Retinal pigment epithelial cell (primary cell): ENCODE results near the gene NFATC2.

Source experiments
- DNase-seq: peaks from one replicate; pipeline ENCODE4 v3.0.0-alpha.2; 2010; ENCODE audit warnings: low read depth
- H3K4me3 ChIP-seq: 2 replicates; pipeline ENCODE4 v1.5.1; 2011; ENCODE audit warnings: mild to moderate bottlenecking, low read length, control low read depth, moderate library complexity
- TF ChIP-seq, protein P1 (sequence below): conservative IDR thresholded peaks from 2 replicates; pipeline ENCODE4 v1.5.1; 2011; ENCODE audit warnings: low read depth, low read length, control low read depth, inconsistent platforms

The NFATC2 gene

DNA sequence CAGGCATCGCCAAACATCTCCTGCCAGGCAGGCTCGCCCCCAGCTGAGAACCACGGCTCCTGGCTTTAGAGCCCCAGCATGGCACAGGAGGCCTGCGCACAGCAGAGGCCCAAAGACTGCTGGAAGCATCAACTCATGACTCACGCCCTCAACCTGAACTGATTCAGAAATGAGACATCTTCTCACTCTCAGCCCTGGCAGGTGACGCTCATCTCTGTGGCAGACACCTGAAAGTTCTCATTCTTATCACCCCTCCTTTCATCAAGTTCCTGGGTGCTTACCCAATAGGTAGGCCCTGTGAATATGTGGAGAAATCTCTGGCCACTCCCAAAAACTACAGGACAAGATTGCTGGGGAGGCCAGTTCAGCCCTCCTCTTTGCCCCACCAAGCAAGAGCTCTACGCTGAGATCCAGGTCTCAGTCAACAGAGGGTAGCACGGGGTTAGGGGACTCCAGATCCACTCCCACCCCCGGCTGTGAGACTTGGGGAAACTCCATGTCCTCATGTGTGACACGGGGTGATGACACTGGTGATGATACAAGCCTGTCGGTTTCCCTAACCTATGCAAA, 11.3 kb downstream of the NFATC2 start:
- DNase-seq: no peak
- no peak overlapping the region for H3K4me3 ChIP-seq
- TF ChIP-seq, protein P1, sequence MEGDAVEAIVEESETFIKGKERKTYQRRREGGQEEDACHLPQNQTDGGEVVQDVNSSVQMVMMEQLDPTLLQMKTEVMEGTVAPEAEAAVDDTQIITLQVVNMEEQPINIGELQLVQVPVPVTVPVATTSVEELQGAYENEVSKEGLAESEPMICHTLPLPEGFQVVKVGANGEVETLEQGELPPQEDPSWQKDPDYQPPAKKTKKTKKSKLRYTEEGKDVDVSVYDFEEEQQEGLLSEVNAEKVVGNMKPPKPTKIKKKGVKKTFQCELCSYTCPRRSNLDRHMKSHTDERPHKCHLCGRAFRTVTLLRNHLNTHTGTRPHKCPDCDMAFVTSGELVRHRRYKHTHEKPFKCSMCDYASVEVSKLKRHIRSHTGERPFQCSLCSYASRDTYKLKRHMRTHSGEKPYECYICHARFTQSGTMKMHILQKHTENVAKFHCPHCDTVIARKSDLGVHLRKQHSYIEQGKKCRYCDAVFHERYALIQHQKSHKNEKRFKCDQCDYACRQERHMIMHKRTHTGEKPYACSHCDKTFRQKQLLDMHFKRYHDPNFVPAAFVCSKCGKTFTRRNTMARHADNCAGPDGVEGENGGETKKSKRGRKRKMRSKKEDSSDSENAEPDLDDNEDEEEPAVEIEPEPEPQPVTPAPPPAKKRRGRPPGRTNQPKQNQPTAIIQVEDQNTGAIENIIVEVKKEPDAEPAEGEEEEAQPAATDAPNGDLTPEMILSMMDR: no peak

DNA sequence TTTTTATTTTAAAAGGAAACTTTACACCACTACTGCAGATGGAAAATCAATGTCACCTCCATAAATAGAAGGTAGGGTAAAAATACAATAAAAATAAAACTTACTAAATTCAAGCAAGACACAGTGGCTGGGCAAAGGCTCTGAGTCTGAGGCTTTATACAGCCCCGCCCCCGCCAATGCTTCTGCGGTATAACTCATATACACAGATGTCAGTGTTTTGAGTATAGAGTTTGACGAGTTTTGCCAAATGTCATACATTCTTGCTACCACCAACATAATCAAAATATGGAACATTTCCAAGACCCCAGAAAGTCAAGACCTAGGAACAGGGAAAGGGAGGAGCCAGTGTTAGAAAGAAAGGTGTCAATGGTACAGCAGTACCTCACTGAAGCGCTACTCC, 12.8 kb downstream of the NFATC2 start:
- TF ChIP-seq, protein P1: no peak
- H3K4me3 ChIP-seq: peak overlapping the region; percentile 32
- no peak for DNase-seq

DNA sequence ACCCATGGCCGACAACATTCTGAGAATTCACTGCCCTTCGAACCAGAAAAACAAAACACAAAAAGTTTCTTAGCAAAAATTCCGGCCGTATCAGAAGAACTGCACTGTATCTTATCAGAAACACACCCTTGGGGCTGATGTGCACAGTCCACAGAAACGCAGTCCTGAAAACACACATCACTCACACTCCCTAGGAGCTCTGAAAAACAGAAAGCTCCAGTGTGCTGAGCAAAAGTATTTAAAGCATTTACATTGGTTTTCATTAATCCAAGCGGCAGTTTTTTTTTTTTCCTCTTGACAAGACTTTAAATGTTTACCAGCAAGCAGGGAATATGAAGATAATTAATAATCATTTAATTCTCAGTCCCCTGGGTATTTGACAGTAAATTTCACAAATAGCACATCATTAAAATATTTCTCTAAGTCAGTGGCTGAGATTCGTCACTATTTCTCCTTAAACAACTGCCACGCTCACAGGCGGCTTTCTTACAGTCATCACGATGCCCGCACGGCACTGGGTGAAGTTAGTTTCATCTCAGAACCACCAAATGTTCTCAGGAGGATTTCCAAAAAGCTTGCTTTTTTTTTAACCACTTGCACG, 13.3 kb downstream of the NFATC2 start:
- TF ChIP-seq, protein P1: no peak
- peak overlapping the region; percentile 32 for H3K4me3 ChIP-seq
- peak; percentile 46 for DNase-seq

DNA sequence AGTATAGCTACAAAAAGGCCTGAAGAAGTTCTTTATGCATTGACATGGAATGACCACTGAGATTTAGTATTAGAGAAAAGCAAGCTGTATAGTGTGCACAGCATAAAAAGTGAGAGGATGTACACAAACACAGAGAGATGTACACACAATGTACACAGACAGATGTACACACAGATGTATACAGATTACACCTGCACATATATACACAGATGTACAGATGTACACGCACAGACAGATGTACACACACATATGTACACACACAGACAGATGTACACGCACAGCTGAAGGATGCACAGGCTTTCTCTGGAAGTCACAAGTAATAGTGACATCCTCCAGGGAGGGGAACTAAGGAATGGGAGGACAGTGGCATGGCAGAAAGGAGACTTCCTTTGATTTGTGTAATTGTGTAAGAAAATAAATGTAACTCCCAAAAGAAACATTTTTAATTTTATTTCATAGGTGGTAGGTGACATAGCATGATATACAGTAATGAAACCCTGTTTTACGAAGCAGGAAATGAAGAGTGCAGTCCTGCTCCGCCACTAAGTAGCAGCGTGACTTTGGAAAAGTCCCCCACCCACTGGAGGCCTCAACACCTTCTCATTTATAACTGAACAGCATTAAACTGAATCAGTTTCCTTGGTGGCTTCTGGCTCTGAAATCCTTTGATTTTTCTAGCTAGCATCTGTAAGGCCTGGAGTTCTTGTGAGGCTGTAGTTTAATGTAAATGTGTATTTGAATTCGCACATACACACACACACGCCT, 14.1 kb downstream of the NFATC2 start:
- DNase-seq: no peak
- TF ChIP-seq, protein P1: no peak
- no peak overlapping the region for H3K4me3 ChIP-seq

DNA sequence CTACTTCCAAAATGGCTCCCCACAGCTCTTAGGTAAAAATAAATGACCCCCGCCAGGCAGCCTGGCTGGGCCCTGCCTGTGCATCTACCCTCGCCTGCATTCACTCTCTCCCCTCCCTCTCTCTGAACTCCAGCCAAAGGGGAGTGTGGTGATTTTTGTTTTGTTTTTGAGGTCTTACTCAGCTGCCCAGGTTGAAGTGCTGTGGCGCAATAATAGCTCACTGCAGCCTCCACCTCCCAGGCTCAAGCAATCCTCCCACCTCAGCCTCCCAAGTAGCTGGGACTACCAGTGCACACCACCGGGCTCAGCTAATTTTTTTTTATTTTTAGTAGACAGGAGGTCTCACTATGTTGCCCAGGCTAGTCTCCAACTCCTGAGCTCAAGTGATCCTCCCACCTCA, 15.8 kb downstream of the NFATC2 start:
- no peak for DNase-seq
- H3K4me3 ChIP-seq: no peak overlapping the region
- TF ChIP-seq, protein P1: no peak

DNA sequence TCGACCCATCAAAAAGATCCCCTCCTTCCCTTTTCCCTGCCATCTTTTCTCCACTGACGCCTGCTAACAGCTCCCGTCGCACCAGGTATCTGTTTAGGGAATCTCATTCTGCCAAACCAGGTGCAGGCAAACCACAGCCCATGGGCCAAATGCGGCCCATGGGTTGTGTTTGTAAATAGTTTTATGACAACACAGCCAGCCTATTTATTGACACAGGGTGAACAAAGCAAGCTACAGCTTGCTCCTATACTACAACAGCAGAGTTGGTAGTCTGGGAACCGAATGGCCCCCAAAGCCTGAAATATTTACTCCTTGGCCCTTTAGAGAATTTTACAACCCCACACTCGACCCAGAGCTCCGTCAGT, 16.4 kb downstream of the NFATC2 start:
- no peak overlapping the region for H3K4me3 ChIP-seq
- no peak for DNase-seq
- TF ChIP-seq, protein P1: no peak
